OCI-M2 (cell line): ENCODE measurements around the gene SPATA25.
"Not testable (repeated sequence)": the region's sequence is repeated elsewhere in the genome, so short reads cannot be mapped to it uniquely, and the experiment has no call there.

Source experiments
- DNase-seq: peaks from one replicate; lab custom pipeline; 2025; ENCODE audit not compliant: unreplicated experiment; lab: John Stamatoyannopoulos, UW

SPATA25 gene

DNA sequence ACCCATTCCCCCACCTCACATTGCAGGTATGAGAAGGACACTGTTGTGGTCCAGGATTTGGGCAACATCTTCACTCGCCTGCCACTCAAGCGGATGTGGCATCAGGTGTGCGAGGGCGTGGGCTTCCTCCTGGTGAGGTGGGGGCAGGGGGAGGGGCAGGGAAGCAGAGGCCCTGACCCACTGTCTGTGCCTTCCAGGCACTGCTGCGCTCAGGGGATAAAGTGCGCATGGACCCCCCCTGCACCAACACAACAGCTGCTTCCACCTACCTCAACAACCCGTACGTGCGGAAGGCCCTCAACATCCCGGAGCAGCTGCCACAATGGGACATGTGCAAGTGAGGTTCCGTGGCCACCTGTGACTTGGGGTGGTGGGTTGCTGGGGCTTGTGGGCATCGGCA is 7.4 kb upstream of the SPATA25 start:
- DNase-seq, result no peak

DNA sequence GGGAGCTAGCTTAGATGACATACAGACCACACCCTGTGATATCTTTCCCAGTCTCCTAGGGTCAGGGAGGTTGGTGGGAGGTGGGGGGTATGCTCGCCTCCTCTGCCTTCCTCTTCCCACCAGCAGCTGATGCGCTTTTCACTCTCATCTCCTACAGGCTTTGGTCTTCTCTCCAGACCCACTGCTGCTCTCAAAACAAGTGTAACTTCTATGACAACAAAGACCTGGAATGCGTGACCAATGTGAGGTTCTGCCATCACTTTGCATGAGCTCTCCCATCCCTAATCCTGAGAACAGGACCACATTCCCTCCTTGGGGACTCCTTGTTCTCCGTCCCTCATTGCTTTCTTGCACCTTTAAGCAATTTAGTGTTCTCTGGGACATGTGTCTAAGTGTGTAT is 6.4 kb upstream of the SPATA25 start:
- DNase-seq, result no peak

DNA sequence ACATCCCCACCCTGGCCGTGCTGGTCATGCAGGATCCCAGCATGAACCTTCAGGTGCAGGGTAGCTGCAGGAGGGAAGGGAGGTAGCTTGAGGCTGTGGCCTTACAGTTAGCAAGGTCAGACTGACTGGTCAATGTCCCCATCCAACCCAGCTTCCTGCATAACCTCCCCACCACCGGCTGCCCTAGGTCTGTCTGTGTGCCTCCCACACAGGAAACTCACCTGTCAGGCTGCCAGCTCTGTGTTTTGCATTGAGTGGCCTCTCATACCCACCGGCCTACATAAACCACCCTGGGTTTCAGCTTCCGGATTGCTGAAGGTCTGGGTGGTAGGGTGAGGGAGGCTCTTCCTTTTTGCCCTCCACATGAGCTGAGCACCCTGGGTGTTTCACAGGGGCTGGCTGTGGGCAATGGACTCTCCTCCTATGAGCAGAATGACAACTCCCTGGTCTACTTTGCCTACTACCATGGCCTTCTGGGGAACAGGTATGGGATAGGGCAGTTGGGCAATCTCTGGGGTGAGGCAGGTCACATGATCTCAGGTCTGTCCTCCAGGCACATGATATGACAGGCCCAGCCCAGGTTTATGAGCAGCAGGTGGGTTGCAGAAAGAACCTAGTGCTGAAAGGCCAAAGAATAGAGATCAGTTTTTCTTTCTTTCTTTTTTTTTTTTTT is 5.5 kb upstream of the SPATA25 start:
- no peak for DNase-seq

DNA sequence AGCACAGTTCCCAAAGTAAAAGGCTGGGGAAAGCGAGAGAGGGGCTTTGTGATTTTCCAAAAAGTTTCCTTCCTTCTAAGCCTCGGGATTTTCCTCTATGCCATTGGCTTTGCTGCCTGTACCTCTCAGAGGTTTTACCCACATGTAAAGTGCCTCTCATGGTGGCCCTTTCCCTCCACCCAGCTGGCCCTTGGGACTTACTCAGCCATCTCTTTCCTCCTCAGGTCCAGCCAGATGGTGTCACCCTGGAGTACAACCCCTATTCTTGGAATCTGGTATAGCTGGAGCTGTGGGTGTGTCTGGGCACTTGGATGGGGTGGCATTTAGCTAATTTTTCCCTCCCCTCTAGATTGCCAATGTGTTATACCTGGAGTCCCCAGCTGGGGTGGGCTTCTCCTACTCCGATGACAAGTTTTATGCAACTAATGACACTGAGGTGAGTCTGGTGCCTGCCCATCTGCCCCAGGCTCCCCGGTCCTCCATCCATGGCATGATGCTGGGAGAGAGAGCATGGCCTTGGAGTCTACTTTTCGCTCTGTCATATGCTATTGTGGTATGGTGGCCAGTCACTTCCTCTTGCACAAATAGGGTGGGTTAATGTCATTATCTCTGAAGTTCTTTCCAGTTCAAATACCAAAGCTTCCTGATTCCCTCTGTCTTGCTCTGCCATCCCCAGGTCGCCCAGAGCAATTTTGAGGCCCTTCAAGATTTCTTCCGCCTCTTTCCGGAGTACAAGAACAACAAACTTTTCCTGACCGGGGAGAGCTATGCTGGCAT is 4.8 kb upstream of the SPATA25 start:
- no peak for DNase-seq

DNA sequence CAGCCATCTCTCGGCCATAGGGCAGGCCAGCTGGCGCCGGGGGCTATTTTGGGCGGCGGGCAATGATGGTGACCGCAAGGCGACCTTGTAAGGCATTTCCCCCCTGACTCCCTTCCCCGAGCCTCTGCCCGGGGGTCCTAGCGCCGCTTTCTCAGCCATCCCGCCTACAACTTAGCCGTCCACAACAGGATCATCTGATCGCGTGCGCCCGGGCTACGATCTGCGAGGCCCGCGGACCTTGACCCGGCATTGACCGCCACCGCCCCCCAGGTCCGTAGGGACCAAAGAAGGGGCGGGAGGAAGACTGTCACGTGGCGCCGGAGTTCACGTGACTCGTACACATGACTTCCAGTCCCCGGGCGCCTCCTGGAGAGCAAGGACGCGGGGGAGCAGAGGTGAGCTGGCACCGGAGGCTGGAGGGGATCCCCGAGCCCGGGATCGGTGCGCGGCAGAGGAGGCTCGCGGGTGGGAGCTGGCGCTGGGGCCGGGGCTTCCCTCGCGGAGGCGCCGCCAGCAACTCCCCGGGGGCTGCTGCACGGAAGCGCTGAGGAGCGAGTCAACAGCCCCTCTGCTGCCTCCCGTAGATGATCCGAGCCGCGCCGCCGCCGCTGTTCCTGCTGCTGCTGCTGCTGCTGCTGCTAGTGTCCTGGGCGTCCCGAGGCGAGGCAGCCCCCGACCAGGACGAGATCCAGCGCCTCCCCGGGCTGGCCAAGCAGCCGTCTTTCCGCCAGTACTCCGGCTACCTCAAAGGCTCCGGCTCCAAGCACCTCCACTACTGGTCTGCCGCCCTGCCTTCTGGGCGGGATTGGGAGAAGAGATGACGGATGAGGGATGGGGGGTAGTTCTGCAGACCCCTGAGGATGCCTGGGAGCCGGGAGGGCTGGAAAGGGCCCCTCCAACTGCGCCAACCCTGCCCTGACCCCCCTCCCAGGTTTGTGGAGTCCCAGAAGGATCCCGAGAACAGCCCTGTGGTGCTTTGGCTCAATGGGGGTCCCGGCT is 3.9 kb upstream of the SPATA25 start, which contains the start of the genes CTSA and NEURL2:
Gene CTSA (plus strand): TSS at position 351 of the 999 bp plus-strand sequence. CDS start 234 bp downstream, at position 585.
Gene NEURL2 (minus strand): TSS at position 224 of the 999 bp plus-strand sequence. CDS start 217 bp downstream, at position 7.
- DNase-seq, result peak; percentile 86

DNA sequence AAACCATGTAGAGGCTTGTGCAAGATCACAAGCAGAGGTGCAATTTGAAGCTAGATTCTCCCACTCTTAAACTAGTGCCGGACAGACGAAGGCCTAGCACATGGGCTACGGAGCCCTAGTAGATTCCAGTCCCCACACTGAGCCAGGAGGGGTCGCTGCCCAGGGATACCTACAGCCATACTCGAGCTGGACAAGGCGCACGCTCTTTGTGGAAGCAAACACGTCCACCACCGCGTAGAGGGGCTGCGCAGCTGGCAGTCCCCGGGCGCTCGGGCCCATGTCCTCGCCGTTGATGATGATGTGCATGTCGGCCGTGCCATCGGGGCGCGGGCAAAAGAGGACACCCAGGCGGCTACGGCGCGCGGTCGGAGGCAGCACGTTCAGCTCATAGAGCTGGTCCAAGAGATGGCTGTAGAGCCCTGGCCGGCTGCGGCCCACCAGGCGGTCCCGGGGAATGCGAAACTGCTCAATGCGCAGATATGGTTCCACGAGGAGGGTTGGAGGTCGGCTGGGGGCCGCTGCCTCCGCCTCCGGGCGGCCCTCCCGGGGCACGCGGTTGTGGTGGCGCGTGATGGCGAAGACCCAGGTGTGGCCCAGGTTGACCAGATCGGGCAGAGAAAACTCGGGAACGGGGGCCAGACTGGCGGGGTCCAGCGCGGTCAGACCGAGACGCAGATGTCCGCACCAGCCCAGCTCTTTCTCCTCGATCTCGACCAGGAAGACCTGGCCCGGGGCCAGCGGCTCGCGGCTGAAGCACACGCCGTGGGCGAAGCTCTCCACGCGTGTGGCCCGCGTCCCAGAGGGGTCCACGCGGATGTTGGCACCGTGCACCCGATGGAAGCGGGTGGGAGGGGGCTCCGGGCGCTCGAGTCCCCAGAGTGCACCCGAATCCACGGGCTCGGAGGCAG is 2.9 kb upstream of the SPATA25 start:
- DNase-seq, result peak; percentile 56

DNA sequence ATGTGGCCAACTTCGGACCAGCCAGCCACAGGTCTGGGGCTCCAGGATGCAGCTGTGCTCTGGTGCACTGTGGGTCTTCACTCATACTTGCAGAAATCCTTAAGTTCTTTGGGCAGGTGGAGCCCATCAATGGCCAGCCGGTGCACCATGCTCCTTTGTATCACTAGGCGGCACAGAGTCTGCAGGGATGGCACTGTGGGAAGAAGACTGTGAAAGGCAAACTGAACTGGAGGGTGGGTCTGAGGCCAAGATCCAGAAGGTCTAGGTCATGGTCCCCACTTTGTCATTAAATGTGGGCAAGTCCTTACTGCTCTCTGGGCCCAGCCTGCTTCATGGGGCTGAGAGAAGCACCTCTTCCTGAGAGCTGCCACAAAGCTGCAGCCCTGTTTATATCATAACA is 1.3 kb upstream of the SPATA25 start:
- DNase-seq, result no peak

DNA sequence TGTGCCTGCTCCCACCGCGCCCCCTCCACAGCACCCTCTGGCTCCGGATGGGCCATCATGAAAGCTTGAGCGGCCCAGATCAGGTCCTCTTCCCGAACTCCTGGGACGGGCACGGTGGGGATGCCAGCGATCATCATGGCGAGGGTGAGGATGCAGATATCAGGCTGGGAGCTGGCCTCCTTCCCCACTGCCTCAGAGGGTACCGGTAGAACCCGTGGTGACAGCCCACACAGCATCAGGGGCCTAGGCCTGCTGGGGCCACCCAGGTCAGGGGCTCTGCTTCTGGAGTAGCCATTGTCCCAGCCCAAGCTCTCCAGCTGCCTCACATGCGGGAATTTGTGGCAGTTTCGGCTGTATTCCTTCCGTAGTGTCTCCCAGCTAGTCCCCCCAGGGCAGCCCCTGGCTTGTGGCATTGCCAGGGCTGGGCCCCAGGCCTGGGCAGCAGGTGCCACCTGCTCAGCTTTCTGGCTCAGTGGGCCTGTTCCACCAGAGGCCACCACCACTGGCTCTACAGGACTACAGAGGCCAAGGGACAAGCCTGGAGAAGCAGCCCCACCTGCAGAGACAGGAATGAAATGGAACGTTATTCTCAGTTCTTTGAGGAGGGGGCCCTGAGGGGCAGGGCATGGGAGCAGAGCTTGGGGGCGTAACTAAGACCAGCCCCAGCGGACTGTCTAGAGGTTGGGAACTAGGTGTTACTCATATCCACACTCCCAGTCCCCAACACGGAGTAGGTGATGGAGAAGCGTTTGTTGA is 654 bp downstream of the SPATA25 start:
- no peak for DNase-seq

DNA sequence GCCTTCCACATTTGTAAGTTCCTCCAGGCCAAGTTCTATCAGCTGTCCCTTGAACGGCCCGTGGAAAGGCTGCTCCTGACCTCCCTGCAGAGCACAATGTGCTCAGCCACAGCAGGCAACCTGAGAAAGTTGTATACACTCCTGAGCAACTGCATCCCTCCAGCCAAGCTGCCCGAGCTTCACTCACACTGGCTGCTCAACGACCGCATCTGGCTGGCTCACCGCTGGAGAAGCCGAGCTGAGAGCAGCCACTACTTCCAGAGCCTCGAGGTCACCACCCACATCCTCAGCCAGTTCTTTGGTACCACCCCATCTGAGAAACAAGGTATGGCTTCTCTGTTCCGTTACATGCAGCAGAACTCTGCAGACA is 4.3 kb downstream of the SPATA25 start:
- no peak for DNase-seq

DNA sequence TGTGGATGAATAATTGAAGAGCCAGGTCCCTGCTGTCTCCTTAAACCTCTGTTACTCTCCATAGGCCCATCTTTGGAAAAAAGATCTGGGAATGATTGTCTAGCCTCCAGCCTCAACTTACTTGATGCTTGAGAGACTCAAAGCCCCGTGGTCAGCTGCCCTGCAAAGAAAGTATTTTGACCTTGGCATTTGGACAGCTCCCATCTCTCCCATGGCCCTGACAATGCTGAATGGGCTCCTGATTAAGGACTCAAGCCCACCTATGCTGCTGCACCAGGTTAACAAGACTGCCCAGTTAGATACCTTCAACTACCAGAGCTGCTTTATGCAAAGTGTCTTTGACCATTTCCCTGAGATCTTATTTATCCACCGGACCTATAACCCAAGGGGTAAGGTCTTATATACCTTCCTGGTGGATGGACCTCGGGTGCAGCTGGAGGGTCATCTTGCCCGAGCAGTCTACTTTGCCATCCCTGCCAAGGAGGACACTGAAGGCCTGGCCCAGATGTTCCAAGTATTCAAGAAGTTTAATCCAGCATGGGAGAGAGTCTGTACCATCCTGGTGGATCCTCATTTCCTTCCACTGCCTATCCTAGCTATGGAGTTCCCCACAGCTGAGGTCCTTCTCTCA is 4.8 kb downstream of the SPATA25 start:
- no peak for DNase-seq

DNA sequence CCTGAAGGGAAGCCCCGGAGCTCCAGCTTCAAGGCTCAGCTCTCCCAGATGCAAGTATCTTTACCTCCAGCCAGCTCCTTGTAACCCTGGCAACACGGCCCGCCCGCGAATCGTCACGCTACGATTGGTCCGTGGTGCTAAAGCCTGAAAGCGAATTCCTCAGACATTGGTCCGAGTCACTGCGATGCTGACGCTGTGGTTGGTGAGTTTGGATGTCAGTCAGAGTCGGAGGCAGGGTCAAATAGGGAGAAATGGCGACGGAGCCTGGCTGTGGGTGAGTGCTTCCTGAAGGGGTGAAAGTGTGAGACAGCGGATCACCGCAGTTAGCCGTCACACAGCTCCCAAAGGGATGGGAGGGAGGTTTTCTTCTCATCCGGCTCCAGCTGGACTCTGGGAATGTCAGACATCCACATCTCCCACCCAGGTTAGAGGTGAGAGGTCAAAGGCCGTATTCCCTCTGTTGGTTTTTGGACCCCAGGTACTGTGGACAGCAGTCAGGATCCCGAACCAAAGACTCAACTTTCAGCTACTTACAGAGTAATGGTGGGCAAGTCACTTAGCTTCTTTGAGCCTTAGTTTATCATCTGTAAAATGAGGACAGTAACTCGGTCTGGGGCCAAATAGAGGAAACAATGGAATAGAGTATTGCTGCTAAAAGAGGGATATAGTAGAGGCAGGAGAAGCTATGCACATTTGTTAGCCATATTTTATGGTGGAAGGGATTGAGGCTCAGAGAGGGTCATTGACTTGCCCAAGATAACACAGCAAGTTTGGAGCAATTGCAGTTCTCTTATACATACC is 6.2 kb downstream of the SPATA25 start, which contains the start of gene ZSWIM1:
Gene ZSWIM1 (plus strand): TSS at position 240 of the 801 bp plus-strand sequence. CDS start 1,366 bp downstream, outside the sequence.
- DNase-seq, result peak; percentile 95

DNA sequence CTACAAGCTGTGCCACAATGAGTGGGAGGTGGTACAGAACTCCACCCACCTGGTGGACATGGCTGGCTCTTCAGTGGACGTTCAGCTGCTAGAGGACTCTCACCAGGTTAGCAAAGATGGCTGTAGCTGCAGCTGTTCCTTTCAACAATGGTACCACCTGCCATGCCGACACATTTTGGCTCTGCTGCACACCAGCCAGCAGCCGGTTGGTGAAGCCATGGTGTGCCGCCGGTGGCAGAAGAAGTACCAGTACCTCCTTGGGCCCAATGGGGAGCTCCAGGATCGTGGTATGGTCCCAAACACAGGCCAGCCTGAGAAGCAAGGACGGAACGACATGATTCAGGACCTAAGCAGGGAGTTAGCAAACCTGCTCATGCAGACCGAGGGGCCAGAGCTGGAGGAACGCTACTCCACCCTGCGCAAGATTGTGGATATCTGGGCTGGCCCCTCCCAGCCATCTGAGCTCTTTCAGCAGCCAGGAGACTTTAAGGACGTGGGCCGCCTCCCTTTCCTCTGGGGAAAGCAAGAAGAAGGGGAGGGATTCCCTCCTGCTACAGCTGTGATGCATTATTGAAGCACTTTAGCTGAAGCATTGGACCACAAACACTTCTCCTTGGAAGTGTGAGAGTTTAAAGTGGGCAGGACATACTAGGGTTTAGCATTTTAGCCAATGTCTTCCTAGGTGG is 9.2 kb downstream of the SPATA25 start:
- DNase-seq, result no peak

DNA sequence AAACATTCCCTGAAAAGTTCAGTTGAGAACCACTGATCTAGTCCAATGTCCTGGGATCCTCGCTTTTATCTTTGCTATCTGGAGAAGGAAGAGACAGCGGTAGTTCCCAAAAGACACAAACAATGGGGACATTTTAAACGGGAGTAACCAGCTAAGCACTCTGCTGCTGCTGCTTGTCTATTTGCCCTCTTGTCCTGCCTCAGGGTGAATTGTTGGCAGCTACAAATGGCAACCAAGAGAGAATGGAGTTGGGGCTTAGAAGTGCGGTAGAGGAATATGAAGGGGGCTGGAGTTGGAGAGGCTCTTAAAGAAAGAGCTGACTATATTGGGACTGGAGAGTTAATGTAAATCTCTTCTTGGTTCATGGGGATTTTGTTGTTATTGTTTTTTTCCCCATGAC is 12.8 kb downstream of the SPATA25 start:
- DNase-seq, result no peak

DNA sequence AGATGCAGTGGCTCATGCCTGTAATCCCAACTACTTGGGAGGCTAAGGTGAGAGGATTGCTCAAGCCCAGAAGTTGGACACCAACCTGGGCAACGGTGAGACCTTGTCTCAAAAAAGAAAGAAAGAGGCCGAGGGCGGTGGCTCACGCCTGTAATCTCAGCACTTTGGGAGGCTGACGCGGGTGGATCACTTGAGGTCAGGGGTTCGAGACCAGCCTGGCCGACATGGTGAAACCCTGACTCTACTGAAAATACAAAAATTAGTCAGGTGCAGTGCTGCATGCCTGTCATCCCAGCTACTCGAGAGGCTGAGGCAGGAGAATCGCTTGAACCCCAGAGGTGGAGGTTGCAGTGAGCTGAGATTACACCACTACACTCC is 13.3 kb downstream of the SPATA25 start:
- not testable (repeated sequence) for DNase-seq

DNA sequence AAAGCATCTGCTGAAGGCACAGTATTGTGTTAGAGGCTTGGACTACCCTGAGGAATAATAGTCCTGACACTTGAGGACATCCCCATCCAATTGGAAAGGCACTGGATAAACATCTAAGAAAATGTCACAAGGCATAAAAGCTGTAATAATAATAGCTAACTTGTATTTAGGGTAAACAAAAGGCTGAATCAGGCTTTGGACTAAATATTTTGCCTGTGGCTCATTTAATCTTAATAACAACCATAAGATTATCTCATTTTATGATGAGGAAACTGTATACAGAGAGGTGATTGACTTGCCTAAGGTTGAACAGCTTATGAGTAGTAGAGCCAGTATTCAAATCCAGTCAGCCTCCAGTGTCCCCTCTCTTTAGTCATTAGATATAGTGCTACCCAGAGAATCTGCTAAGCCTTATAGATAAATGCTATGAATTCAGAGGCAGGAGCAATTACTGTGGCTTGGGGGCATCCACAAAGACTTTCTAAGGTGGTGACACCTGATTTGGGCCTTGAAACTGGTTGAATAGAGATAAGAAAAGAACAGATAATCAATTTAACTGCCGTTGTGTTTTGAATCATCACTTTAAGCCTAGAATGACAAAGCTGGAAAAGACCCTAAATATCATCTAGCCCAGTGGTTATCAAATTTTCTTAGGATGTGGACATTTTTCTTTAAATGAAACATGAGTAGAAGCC is 13.9 kb downstream of the SPATA25 start:
- no peak for DNase-seq

DNA sequence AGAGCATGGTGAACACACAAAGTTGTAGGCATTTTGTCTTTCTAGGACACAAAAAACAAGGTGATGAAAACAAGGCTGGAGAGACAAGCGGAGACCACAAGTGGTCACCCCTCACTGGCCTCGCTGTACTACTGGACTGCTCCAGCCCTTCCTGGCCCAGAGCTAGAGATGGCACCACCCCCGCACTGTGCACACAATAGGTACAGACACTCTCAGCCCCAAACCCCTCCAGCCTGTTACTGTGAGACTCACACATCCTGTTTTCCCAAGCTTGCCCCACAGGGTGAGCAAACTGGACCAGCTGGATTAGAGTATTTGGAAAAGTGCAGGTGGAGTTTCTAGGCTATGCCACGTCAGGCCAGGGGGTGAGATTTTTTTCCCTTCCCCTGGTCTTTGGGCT is 14.8 kb downstream of the SPATA25 start:
- DNase-seq, result no peak

DNA sequence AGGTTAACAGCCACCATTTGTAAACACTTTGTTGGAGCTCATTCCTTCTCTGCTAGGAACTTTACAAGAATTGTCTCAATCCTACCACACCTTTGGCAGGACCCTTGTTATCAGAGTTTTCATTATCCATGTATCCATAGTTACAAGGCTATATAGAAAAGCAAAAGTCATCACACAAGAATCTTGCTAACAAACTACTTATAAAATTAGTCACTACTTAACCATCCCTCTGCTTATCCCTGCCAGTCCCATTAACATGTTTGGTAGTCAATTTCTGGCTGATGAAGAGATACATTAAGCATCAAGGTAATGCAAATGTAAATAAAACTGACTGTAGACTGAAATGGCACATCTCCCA is 19.6 kb downstream of the SPATA25 start:
- DNase-seq, result no peak
